GM19463 (cell line): Measurements from ENCODE around the gene KLHL17.

Experiments
- ATAC-seq: cut with Tn5 transposase; IDR thresholded peaks from one replicate; pipeline ENCODE4 v1.9.1; 2021; ENCODE audit warnings: mild to moderate bottlenecking, moderate library complexity; ENCODE audit not compliant: unreplicated experiment

Gene KLHL17

GRCh38 chr1:960363-961131 is at the start of gene KLHL17:
Gene KLHL17 (plus strand): TSS chr1:960584. CDS start chr1:960694, 110 bp downstream.
- ATAC-seq: peak; percentile 52

GRCh38 chr1:910881-911721 is 49.3 kb upstream of the KLHL17 start:
- ATAC-seq: no peak

- no peak for ATAC-seq
Observed at GRCh38 chr1:911875-912739, 48.3 kb upstream of the KLHL17 start.

GRCh38 chr1:912740-913301 is 47.6 kb upstream of the KLHL17 start:
- no peak for ATAC-seq

- no peak for ATAC-seq
Observed at GRCh38 chr1:913491-914130, 46.8 kb upstream of the KLHL17 start.

GRCh38 chr1:914131-914890 is 46.1 kb upstream of the KLHL17 start:
- no peak for ATAC-seq

GRCh38 chr1:914891-915280 is 45.5 kb upstream of the KLHL17 start:
- no peak for ATAC-seq

- ATAC-seq: no peak
Observed at GRCh38 chr1:915295-916172, 44.9 kb upstream of the KLHL17 start.

- ATAC-seq: no peak
Observed at GRCh38 chr1:916173-917075, 44.0 kb upstream of the KLHL17 start.

GRCh38 chr1:917076-917459 is 43.3 kb upstream of the KLHL17 start:
- no peak for ATAC-seq

- ATAC-seq: no peak
Observed at GRCh38 chr1:917466-918091, 42.8 kb upstream of the KLHL17 start.

GRCh38 chr1:918353-918752 is 42.0 kb upstream of the KLHL17 start:
- ATAC-seq: no peak

- no peak for ATAC-seq
Observed at GRCh38 chr1:918843-919242, 41.5 kb upstream of the KLHL17 start.

- no peak for ATAC-seq
Observed at GRCh38 chr1:919271-919872, 41.0 kb upstream of the KLHL17 start.

GRCh38 chr1:920010-920409 is 40.4 kb upstream of the KLHL17 start:
- ATAC-seq: no peak

- ATAC-seq: no peak
Observed at GRCh38 chr1:920521-920920, 39.9 kb upstream of the KLHL17 start.
